OCI-LY7 (cell line): ENCODE results near the gene ARHGEF26. TPM values are rescaled to one million over a fixed set of nuclear protein-coding genes. Genes with fewer than 3 reads are reported as not detected.

ENCODE experiments used
- BruUV-seq: library from RNA; stranded (reverse); fragments of 400-500 nt; replicated peaks from 2 replicates; lab custom pipeline; 2021; lab: Mats Ljungman, UMichigan
- CTCF ChIA-PET: fragments of 300-600 bp; sonication (Branson Sonifier 250); formaldehyde crosslinking; loops from one replicate; lab custom pipeline; 2022; ENCODE audit warnings: antibody characterized with exemption; ENCODE audit not compliant: unreplicated experiment; lab: Charles Lee
- POLR2A ChIA-PET: fragments of 300-600 bp; sonication (Branson Sonifier 250); formaldehyde crosslinking; loops from one replicate; lab custom pipeline; 2022; ENCODE audit warnings: antibody characterized with exemption; lab: Charles Lee
- DNase-seq: peaks from one replicate; pipeline ENCODE4 v3.0.0-alpha.2; 2015; ENCODE audit warnings: low spot score
- H2AFZ ChIP-seq: fragments of 200-600 bp; sonication (generic), shearing (Covaris generic); 2 replicates; pipeline ENCODE4 v1.6.1; 2014; ENCODE audit warnings: mild to moderate bottlenecking, antibody characterized with exemption, low read length, moderate library complexity
- H3K27ac ChIP-seq: fragments of 200-600 bp; sonication (generic); 2 replicates; pipeline ENCODE4 v1.5.1; 2014; ENCODE audit warnings: mixed run types, low read depth, mild to moderate bottlenecking, moderate library complexity, low read length, inconsistent platforms; ENCODE audit not compliant: poor library complexity, severe bottlenecking
- H3K36me3 ChIP-seq: fragments of 200-600 bp; sonication (generic); 2 replicates; pipeline ENCODE4 v1.6.1; 2014; ENCODE audit warnings: mild to moderate bottlenecking, antibody characterized with exemption, low read length, moderate library complexity, mixed read lengths; ENCODE audit not compliant: insufficient read depth
- H3K4me1 ChIP-seq: fragments of 200-600 bp; sonication (generic); 2 replicates; pipeline ENCODE4 v1.5.1; 2014; ENCODE audit warnings: mild to moderate bottlenecking, low read length; ENCODE audit not compliant: insufficient read depth, poor library complexity, severe bottlenecking
- H3K4me2 ChIP-seq: fragments of 200-600 bp; sonication (generic); 2 replicates; pipeline ENCODE4 v1.6.1; 2014; ENCODE audit warnings: mild to moderate bottlenecking, low read length
- H3K4me3 ChIP-seq: fragments of 200-600 bp; sonication (generic); 2 replicates; pipeline ENCODE4 v1.5.1; 2014; ENCODE audit warnings: mild to moderate bottlenecking, low read depth, low read length; ENCODE audit not compliant: poor library complexity, severe bottlenecking
- H3K79me2 ChIP-seq: fragments of 200-600 bp; sonication (generic); 2 replicates; pipeline ENCODE4 v1.6.1; 2016; ENCODE audit warnings: low read depth, mild to moderate bottlenecking, low read length, moderate library complexity, mixed read lengths; ENCODE audit not compliant: insufficient read depth
- H3K9me2 ChIP-seq: fragments of 200-600 bp; sonication (generic); 2 replicates; pipeline ENCODE4 v1.6.1; 2016; ENCODE audit warnings: mild to moderate bottlenecking, low read length, mixed read lengths; ENCODE audit not compliant: insufficient read depth
- H3K9me3 ChIP-seq: fragments of 200-600 bp; sonication (generic); 2 replicates; pipeline ENCODE4 v1.6.1; 2014; ENCODE audit warnings: mild to moderate bottlenecking, mixed run types, low read length, mixed read lengths
- H4K20me1 ChIP-seq: fragments of 200-600 bp; sonication (generic); 2 replicates; pipeline ENCODE4 v1.6.1; 2014; ENCODE audit warnings: mild to moderate bottlenecking, antibody characterized with exemption, low read length, moderate library complexity, mixed read lengths; ENCODE audit not compliant: insufficient read depth
- CTCF ChIP-seq: fragments of 200-600 bp; sonication (generic); conservative IDR thresholded peaks from 2 replicates; pipeline ENCODE4 v1.5.1; 2014; ENCODE audit warnings: mild to moderate bottlenecking, antibody characterized with exemption, low read length, moderate library complexity, mixed read lengths
- EZH2phosphoT487 ChIP-seq: fragments of 200-600 bp; sonication (generic); IDR thresholded peaks from 2 replicates; pipeline ENCODE4 v1.6.1; 2018; ENCODE audit warnings: low read depth, borderline replicate concordance, mild to moderate bottlenecking, mixed run types, antibody characterized with exemption, low read length, moderate library complexity, mixed read lengths
- intact Hi-C: fragments of 100-400 bp; cut with micrococcal nuclease; formaldehyde crosslinking; loops from one replicate; pipeline ENCODE4 v1.10.0; 2022; ENCODE audit not compliant: unreplicated experiment
- total RNA-seq, 2 experiments: library from RNA; depleted of rRNA in 1 of 2; stranded (reverse); fragments of >200 nt in 1 of 2; shearing (Covaris generic) in 1 of 2; gene quantifications; 2 replicates each; pipeline ENCODE4 v1.2.3, GENCODE V29; 2014 to 2022

ARHGEF26 gene
- total RNA-seq, 2 experiments from 2014 or later: 0.11 to 0.35 TPM

- H3K9me3 ChIP-seq: no peaks in the 10 kb centered on the region
- intact Hi-C loops: no loop called here
- H4K20me1 ChIP-seq: no peaks in the 10 kb centered on the region
- ChIA-PET CTCF (interaction anchor here (0.6 kb wide), 1 partner anchor 510 kb away, joined by 3 read pairs; no protein-coding TSS in a partner anchor), POLR2A (interaction anchor here (1.2 kb wide), 1 partner anchor 57 kb away, joined by 3 read pairs; no protein-coding TSS in a partner anchor)
- BruUV-seq: no TSS peak
- no peaks in the 10 kb centered on the region for H3K4me1 ChIP-seq
- DNase-seq: no peak
- TF ChIP-seq CTCF (no peak), EZH2phosphoT487 (no peak)
- H3K27ac ChIP-seq: no peak overlapping the region
- no peaks in the 10 kb centered on the region for H3K36me3 ChIP-seq
- no peak overlapping the region for H3K4me2 ChIP-seq
- no peaks in the 10 kb centered on the region for H3K9me2 ChIP-seq
- no peak overlapping the region for H3K4me3 ChIP-seq
- H3K79me2 ChIP-seq: no peaks in the 10 kb centered on the region
- H2AFZ ChIP-seq: no peak overlapping the region
These were observed 18.8 kb downstream of the ARHGEF26 start for GRCh38 chr3:154139996-154140436.

DNA sequence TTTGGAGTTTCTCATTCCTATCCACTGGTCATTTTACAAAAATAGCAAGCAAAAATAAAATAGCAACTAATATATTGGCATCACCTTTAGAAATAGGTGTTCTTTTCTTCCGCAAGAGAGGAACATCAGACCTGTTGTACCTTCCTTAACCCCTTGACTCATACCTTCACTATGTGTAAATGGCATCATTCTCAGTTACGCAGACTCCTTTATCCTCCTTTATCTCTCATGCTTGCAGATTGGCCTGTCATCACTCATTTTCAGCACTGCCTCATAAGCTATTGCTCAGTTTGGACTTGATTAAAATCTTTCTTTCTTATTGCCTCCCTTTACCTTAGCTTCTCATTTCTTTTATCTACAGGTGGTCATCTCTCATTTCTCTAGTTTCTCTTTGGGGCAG is 21.4 kb downstream of the ARHGEF26 start:
- H3K4me1 ChIP-seq: no peaks in the 10 kb centered on the region
- H3K4me3 ChIP-seq: no peak overlapping the region
- no TSS peak for BruUV-seq
- H4K20me1 ChIP-seq: no peaks in the 10 kb centered on the region
- ChIA-PET CTCF (no interaction called here), POLR2A (interaction anchor here (0.6 to 1.4 kb wide), 4 partner anchors 12 to 363 kb away, joined by 3 to 6 read pairs (median 3); no protein-coding TSS in a partner anchor)
- H2AFZ ChIP-seq: no peak overlapping the region
- intact Hi-C loops: no loop called here
- H3K4me2 ChIP-seq: no peak overlapping the region
- no peaks in the 10 kb centered on the region for H3K9me3 ChIP-seq
- DNase-seq: no peak
- no peaks in the 10 kb centered on the region for H3K36me3 ChIP-seq
- no peak overlapping the region for H3K27ac ChIP-seq
- H3K79me2 ChIP-seq: no peaks in the 10 kb centered on the region
- no peak for TF ChIP-seq CTCF
- no peak for TF ChIP-seq EZH2phosphoT487
- no peaks in the 10 kb centered on the region for H3K9me2 ChIP-seq

- Histone ChIP-seq H3K4me2 (no peak overlapping the region), H3K9me3 (no peaks in the 10 kb centered on the region), H3K4me1 (no peaks in the 10 kb centered on the region), H3K79me2 (no peaks in the 10 kb centered on the region), H3K36me3 (no peaks in the 10 kb centered on the region), H3K27ac (no peak overlapping the region), H3K4me3 (no peak overlapping the region), H3K9me2 (no peaks in the 10 kb centered on the region), H4K20me1 (no peaks in the 10 kb centered on the region), H2AFZ (no peak overlapping the region)
- TF ChIP-seq EZH2phosphoT487 (no peak), CTCF (no peak)
- POLR2A ChIA-PET: interaction anchor here (0.5 to 2.4 kb wide), 3 partner anchors 16 to 1455 kb away, joined by 3 to 9 read pairs (median 3); no protein-coding TSS in a partner anchor
- DNase-seq: no peak
- CTCF ChIA-PET: no interaction called here
- intact Hi-C loops: no loop called here
- no TSS peak for BruUV-seq
These were observed 22.7 kb downstream of the ARHGEF26 start for GRCh38 chr3:154143873-154144272.
